GM18861 (cell line): ENCODE measurements around the gene OR5H14.
"Not testable (repeated sequence)": the region's sequence is repeated elsewhere in the genome, so short reads cannot be mapped to it uniquely, and the experiment has no call there.

Experiments used
- ATAC-seq: cut with Tn5 transposase; IDR thresholded peaks from one replicate; pipeline ENCODE4 v1.9.1; 2021; ENCODE audit not compliant: unreplicated experiment

The OR5H14 gene

DNA sequence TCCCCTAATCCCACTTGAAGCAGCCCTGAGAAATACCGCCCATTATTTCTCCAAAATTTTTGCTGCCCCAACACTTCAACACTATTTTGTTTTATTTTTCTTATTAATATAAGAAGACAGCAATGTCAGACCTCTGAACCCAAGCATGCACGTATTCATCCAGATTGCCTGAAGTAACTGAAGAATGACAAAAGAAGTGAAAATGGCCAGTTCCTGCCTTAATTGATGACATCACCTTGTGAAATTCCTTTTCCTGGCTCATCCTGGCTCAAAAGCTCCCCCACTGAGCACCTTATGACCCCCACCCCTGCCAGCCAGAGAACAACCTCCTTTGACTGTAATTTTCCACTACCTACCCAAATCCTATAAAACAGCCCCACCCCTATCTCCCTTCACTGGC is 49.0 kb downstream of the OR5H14 start:
- ATAC-seq = not testable (repeated sequence)

DNA sequence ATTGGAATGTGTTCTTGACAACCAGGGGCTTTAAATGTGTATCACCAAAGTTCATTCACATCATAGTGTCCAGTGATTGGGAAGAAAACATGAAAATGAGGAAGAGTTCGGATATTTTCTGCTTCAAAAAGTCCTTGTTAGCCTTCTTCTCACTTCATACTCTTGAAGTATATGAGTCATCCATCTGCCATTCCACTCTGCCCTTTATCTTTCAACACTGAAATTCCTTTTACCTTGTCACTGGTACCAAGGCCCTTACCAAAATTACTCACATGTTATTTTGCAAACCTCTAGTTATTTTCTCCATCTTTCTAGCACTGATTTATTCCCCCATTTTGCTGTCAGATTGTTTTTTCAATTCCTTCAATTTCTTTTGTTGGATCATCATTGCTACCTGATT is 51.7 kb downstream of the OR5H14 start:
- no peak for ATAC-seq
